Measurements from ENCODE around the gene SS18.

GRCh38 chr18:26134107-26134506 is 43.7 kb upstream of the SS18 start:
- TF ChIP-seq CTCF (IDR thresholded peaks at IDR 0.05) = no peak
- no peak for TF ChIP-seq POLR2A (IDR thresholded peaks at IDR 0.05)

Data from body of pancreas (tissue), 4 donors.